ENCODE data around the gene PSMA5. TPM values are rescaled to one million over a fixed set of nuclear protein-coding genes. Genes with fewer than 3 reads are reported as not detected.

The PSMA5 gene
- total and polyA plus RNA-seq, 12 donors = 22.7 to 94.6 (median 59.2) TPM

GRCh38 chr1:109388884-109389637 is 37.2 kb downstream of the PSMA5 start:
- peaks cover 22 to 99% (median 86%) of the 10 kb centered on the region in 9 donors for H3K4me1 ChIP-seq
- no peak for TF ChIP-seq CTCF (IDR thresholded peaks at IDR 0.05)
- H3K36me3 ChIP-seq = no peaks in the 10 kb centered on the region
- WGBS, 2 donors = 51 to 60% methylated on average over 7 of the region's 7 CpGs
- H3K9me3 ChIP-seq = no peaks in the 10 kb centered on the region
- intact Hi-C loops (cut with DNase I) = no loop called here
- DNase-seq (no peak), ATAC-seq (no peak)
- H3K27ac ChIP-seq = peak overlapping the region; percentile 53 to 96 (median 89)
- peak overlapping the region in 1 of 10 donors; percentile 20 for H3K4me3 ChIP-seq
- H3K27me3 ChIP-seq = no peaks in the 10 kb centered on the region

- no peak for TF ChIP-seq CTCF (IDR thresholded peaks at IDR 0.05)
Observed at GRCh38 chr1:109388208-109388711, 38.0 kb downstream of the PSMA5 start.

DNA sequence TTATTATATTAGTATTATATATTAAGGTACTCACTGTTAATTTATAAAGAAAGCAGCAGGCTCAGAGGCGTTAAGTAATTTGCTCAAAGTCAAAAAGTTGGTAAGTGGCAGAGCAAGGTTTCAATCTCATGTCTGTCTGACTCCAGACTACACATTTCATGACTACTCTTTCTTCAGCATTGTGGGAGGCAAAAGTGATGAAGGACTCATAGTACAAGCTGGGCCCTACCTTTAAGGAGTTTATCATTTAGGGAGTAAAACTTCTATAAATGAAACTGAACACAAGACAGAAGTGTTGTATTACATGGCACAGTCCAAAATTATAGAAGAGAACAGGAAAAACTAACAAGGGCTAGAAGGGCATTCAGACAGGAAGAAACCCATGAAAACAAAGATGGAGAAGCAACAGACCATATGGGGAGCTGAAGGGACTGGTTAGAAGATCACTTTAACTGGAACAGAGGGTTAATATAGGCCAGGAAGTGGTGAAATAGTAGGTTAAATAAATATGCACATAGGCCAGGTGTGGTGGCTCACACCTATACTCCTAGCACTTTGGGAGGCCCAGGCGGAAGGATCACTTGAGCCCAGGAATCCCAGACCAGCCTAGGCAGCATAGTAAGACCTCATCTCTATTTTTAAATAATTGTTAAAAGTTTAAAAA is 40.1 kb downstream of the PSMA5 start:
- no peak for TF ChIP-seq CTCF (IDR thresholded peaks at IDR 0.05)
- WGBS, 2 donors = 92 to 98% methylated on average over 2 of the region's 2 CpGs
- ATAC-seq (no peak), DNase-seq (no peak)
- Histone ChIP-seq H3K36me3 (no peaks in the 10 kb centered on the region), H3K9me3 (no peaks in the 10 kb centered on the region), H3K27me3 (no peaks in the 10 kb centered on the region), H3K4me3 (no peak overlapping the region), H3K4me1 (peaks cover 14 to 99% (median 84%) of the 10 kb centered on the region in 9 donors), H3K27ac (peak overlapping the region; percentile 38 to 96 (median 71))
- intact Hi-C loops (cut with DNase I) = no loop called here

More at GRCh38 chr1:109388208-109388711, 38.0 kb downstream of the PSMA5 start:
- ATAC-seq (no peak), DNase-seq (no peak)
- WGBS, 2 donors = 90 to 91% methylated on average over 5 of the region's 5 CpGs
- Histone ChIP-seq H3K9me3 (no peaks in the 10 kb centered on the region), H3K4me3 (no peak overlapping the region), H3K4me1 (peaks cover 16 to 99% (median 86%) of the 10 kb centered on the region in 9 donors), H3K27ac (peak overlapping the region in 8 of 10 donors; percentile 59 to 96 (median 89)), H3K27me3 (no peaks in the 10 kb centered on the region), H3K36me3 (no peaks in the 10 kb centered on the region)
- intact Hi-C loops (cut with DNase I) = no loop called here

GRCh38 chr1:109385417-109385816 is 40.8 kb downstream of the PSMA5 start:
- Histone ChIP-seq H3K27ac (peak overlapping the region; percentile 38 to 96 (median 71)), H3K27me3 (no peaks in the 10 kb centered on the region), H3K36me3 (no peaks in the 10 kb centered on the region), H3K9me3 (no peaks in the 10 kb centered on the region), H3K4me1 (peaks cover 15 to 97% (median 82%) of the 10 kb centered on the region in 9 donors), H3K4me3 (no peak overlapping the region)
- TF ChIP-seq CTCF (IDR thresholded peaks at IDR 0.05) = no peak
- ATAC-seq (peak in 7 of 8 donors; percentile 72 to 90 (median 79)), DNase-seq (peak; percentile 12 to 70)
- 25 to 44% methylated on average over 2 of the region's 2 CpGs for WGBS, 2 donors
- intact Hi-C loops (cut with DNase I) = no loop called here

Measured in heart right ventricle (tissue), 16 donors.